ENCODE measurements around the gene CELF4.

GRCh38 chr18:37394610-37394965, 171.0 kb downstream of the CELF4 start:
- TF ChIP-seq EZH2phosphoT487 (IDR thresholded peaks at IDR 0.05; ENCODE audit: borderline replicate concordance, low read length), result no peak
- no peak for TF ChIP-seq EZH2 (IDR thresholded peaks at IDR 0.05; ENCODE audit: low read length, unreplicated experiment)

All from PC-3 (cell line).